Measurements from ENCODE around the gene CXCR2.
"Not testable (repeated sequence)": the region's sequence is repeated elsewhere in the genome, so short reads cannot be mapped to it uniquely, and the experiment has no call there.

GRCh38 chr2:218121789-218122188 is 4.0 kb upstream of the CXCR2 start:
- TF ChIP-seq CTCF, POLR2A (IDR thresholded peaks at IDR 0.05): not testable (repeated sequence)
